Skin epidermis (tissue), 12 donors: ENCODE results near the gene GNAQ.
"Not testable (repeated sequence)": the region's sequence is repeated elsewhere in the genome, so short reads cannot be mapped to it uniquely, and the experiment has no call there.

Experiments
- H3K27ac ChIP-seq, 21 experiments: fragments of 200-600 bp; sonication (generic) in 11 of 21; one replicate each; pipeline ENCODE4 v1.5.0; 2020; ENCODE audit warnings: mild to moderate bottlenecking in 3 of 21, inconsistent platforms in 2 of 21, moderate library complexity in 2 of 21
- H3K4me3 ChIP-seq, 7 experiments: fragments of 200-600 bp; sonication (generic) in 2 of 7; one replicate each; pipeline ENCODE4 v1.5.0; 2020; ENCODE audit warnings: inconsistent platforms in 2 of 7, mild to moderate bottlenecking in 2 of 7, moderate library complexity in 1 of 7

GNAQ gene

DNA sequence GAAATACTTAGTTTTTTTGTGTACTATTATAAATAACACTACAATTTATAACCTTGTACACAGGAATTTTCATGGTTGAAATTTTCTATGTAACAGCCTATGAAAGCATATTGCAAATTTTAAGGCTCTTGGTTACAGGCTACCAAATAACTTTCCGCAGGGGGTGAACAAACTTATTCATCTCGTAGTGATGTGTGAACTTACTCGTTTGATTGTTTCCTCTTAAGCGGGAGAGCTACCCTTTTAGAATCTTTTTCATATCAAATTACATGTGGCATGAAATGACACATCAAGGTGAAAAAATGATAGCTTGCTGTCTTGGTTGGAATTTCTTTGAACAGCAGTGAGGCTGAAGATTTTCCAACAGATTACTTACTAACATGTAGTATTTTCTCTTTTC is 292.7 kb downstream of the GNAQ start:
- no peak overlapping the region for H3K27ac ChIP-seq
- H3K4me3 ChIP-seq = no peak overlapping the region

DNA sequence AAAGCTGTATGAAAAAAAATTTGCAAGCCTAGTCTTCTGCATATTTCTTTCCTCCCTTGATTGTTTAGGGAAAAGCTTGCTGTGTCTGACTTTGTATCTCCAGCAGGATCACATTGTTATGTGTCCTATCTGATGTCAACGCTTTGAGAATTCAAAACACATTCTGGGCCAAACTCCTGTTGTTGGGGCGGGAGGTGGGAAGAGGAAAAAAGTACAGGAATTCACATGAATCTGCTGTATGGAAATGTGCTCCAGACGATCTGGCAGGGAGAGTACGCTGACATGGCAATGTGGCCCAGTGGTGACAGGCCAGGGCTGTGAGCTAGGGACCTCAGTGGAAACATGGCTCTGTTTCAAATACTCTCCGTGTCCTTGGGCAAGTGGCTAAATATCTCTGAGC is 296.1 kb downstream of the GNAQ start:
- Histone ChIP-seq H3K4me3 (no peak overlapping the region), H3K27ac (no peak overlapping the region)

DNA sequence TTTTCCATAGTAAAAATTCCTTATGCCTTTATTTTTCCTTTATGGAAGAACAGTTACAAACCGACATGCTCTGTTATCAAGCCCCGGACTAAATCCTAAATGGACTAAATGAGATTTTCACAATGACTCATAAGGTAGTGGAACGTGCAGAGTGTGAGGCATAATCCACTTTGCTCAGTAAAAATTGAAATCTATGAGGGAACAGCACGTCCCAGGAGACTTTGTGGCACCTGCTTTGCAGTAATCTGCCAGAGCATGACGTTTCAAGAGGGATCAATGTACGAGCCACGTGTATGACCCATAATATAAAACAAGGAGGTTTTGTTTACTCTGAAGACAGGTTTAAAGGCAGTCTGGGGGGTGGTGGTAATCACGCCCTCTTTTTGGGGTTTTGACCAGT is 299.7 kb downstream of the GNAQ start:
- H3K27ac ChIP-seq = no peak overlapping the region
- no peak overlapping the region for H3K4me3 ChIP-seq

GRCh38 chr9:77731008-77731698 is 300.5 kb downstream of the GNAQ start:
- no peak overlapping the region for H3K4me3 ChIP-seq
- H3K27ac ChIP-seq = no peak overlapping the region

DNA sequence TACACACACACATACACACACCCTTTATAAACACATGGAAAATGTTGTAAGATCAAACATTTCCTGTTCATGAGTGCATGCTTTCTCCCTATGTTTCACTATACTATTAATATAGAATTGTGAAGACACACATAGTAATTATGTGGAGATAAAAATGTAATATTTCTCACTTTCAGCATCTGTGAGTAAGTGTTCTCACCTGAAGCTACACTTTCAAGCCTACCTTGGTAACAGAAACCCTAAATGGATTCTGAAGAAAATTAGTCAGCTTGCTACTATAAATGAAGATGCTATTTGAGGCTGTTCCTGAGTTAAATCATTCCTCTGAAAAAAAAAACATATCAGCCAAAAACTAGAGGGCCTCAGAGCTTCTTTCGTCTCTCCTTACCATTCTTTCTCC is 302.4 kb downstream of the GNAQ start:
- H3K4me3 ChIP-seq = no peak overlapping the region
- H3K27ac ChIP-seq = no peak overlapping the region

DNA sequence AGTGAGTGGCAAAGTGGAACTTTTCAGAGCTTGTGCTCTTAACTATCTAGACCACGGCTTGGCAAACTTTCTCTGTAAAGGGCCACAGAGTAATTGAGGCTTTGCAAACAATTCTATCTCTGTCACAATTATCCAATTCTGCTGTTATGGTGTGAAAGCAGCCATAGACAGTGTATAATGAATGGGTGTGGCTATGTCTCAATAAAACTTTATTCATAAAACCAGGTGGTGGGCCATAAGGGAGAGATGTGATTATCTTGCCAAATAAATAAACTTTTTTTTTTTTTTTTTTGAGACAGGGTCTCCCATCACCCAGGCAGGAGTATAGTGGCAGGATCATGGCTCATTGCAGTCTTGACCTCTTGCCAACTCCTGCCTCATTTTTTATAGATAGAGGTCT is 304.8 kb downstream of the GNAQ start:
- Histone ChIP-seq H3K27ac (no peak overlapping the region), H3K4me3 (no peak overlapping the region)

- Histone ChIP-seq H3K27ac (no peak overlapping the region), H3K4me3 (no peak overlapping the region)
These were observed 305.3 kb downstream of the GNAQ start for GRCh38 chr9:77726289-77726688.

DNA sequence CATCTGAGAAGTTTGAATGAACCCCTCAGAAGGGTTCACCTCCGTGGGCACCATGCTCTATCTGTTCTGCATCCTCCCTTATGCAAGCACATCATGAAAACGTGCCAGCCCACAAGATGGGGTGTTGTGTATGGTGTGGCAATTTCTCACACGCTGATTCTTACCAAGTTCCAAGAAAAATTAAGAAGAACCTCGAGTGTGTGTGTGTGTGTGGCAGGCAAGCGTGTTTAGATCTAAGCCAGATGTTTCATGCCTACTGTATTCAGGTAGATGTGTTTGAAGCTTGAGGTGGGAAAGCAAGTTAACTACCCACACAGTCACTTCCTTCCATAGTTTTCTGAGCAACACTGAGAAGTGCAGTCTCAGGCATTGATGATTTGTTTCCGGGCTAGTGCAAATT is 305.8 kb downstream of the GNAQ start:
- Histone ChIP-seq H3K27ac (no peak overlapping the region), H3K4me3 (no peak overlapping the region)

GRCh38 chr9:77725046-77725694 is 306.4 kb downstream of the GNAQ start:
- H3K27ac ChIP-seq = no peak overlapping the region
- H3K4me3 ChIP-seq = no peak overlapping the region

DNA sequence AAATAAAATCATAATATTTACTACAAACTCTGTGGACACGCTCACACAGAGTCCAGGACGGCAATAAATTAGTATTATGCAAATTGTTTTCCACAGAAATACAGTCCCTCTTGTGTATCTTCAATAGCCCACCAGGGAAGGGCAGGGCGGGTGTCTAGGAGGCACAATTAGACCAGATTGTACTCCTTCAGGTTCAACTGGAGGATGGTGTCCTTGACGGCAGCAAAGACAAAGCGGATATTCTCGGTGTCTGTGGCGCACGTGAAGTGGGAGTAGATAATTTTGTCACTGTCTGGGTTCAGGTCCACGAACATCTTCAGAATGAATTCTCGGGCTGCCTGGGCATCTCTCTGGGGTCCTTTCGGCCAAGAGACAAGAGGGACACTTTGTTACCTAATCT is 310.5 kb downstream of the GNAQ start:
- not testable (repeated sequence) for H3K27ac ChIP-seq, H3K4me3 ChIP-seq

DNA sequence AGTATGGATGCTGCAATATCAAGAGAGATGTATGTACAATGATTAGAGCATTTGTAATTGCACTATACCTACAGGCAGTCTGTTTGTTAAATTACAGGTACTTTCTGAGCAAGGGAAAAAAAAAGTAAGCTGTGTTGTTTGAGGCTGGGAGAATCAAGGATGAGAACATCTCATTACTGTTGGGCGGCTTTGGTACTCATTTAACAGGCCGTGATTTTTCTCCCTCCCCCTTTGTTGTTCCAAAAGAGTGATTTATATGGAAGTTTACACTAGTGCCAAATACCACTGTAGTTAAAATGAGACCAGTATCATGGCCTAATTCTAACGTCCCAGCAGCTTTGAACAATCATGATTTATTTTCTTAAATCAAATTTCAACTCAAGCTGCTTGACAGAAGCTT is 312.3 kb downstream of the GNAQ start:
- Histone ChIP-seq H3K4me3 (no peak overlapping the region), H3K27ac (no peak overlapping the region)

GRCh38 chr9:77718298-77718640 is 313.3 kb downstream of the GNAQ start:
- H3K4me3 ChIP-seq = not testable (repeated sequence)
- peak overlapping the region in 3 of 21 experiments; percentile 15 to 36 (median 25) for H3K27ac ChIP-seq

- H3K27ac ChIP-seq = peak overlapping the region in 3 of 21 experiments; percentile 15 to 48 (median 25)
- not testable (repeated sequence) for H3K4me3 ChIP-seq
These were observed 313.9 kb downstream of the GNAQ start for GRCh38 chr9:77717608-77718297.

DNA sequence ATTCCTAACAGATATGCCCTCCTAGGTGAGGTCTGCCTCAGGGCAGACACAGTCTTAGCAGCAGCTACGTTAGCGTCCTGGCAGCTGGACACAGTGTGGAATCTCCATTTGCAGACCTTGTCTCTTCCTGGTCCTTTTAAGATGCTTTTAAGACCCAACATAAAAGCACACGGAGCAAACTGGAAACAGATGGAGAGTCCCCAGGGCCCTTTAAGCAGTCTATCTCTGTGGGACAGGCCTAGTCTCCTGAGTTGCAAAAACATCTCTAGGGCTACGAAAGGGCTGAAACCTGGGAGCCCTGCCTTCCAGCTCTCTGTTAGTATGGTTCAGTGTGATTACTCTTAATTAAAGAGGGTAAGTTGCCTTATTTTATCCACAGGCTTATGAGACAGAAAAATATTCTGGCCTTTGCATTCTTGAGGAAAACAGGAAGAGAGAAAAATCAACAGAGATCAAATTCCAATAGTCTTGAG is 317.5 kb downstream of the GNAQ start:
- Histone ChIP-seq H3K4me3 (no peak overlapping the region), H3K27ac (peak overlapping the region in 2 of 21 experiments; percentile 3 to 29)

DNA sequence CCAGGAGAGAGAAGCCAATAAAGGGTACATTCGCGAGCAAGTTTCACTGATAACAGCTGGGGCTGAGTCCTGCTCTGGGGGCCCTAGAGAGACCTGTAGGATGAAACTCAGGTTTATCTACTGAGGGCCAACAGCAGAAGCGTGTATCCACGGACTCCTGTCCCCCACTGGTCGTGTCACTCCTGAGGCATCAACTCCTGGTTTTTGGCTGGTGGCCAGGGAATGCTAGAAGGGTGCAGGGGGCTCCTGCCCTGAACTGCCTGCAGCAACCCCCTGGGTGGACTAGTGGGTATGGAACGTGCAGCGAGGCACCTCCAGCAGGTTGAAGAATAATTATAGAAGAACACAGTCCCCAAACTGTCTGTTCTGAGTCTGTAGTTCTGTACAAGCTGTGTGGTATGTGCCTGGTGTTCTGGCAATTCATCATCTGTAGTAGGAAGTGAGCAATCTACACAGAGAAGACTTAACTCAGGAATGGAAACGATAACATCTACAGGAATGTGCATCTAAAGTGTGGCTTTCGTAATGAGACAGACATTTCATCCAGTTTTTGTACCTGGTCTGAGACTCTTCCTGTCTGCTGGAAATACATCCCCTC is 319.0 kb downstream of the GNAQ start:
- Histone ChIP-seq H3K4me3 (no peak overlapping the region), H3K27ac (no peak overlapping the region)

DNA sequence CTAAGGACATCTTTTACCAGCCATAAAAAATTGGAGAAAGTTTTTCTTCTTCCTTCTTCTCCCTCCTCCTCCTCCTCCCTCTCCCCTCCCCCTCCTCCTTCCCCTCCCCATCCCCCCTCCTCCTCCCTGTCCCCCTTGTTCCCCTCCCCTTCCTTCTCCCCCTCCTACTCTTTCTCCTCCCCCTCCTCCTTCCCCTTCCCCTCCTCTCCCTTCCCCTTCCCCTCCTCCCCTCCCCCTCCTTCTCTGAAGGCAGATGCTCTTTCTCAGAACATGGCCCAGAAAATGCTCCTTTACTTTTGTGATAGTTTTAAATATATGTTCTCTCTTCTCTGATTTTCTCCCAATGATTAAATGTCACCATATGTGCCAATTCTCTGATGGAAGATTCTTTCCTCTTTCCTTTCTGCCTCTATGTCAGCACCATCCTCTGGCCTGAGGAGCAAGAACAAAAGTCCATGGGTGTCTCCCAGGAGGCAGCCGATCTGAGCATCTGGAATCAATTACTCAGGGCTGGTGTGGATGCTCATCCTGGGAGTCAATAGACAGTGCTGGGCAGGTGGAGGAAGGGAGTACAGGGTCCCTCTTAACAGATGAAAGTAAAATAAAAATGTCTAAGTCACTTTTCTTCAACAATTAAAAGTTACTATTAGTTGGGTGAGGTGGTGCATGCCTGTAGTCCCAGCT is 320.5 kb downstream of the GNAQ start:
- Histone ChIP-seq H3K4me3 (no peak overlapping the region), H3K27ac (no peak overlapping the region)

DNA sequence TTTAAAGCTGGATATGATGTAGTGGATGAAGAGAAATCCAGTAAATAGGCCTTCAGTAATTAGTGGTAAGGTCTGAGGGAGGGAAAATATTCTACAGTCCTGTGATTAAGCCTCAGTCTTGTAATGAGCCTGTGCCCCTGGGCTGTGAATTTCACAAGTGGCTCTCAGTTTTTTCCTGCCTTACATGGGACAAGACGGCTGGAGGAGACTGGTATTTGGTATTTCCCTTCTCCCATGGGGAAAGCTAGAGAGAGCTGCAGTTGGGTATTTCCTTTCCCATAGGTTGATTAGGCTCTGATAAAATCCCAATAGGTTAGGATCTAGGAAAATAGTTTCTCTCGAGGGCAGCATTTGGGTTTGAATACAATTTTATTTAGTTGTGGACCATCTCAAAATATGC is 321.3 kb downstream of the GNAQ start:
- Histone ChIP-seq H3K27ac (peak overlapping the region in 2 of 21 experiments; percentile 13 to 61), H3K4me3 (no peak overlapping the region)

DNA sequence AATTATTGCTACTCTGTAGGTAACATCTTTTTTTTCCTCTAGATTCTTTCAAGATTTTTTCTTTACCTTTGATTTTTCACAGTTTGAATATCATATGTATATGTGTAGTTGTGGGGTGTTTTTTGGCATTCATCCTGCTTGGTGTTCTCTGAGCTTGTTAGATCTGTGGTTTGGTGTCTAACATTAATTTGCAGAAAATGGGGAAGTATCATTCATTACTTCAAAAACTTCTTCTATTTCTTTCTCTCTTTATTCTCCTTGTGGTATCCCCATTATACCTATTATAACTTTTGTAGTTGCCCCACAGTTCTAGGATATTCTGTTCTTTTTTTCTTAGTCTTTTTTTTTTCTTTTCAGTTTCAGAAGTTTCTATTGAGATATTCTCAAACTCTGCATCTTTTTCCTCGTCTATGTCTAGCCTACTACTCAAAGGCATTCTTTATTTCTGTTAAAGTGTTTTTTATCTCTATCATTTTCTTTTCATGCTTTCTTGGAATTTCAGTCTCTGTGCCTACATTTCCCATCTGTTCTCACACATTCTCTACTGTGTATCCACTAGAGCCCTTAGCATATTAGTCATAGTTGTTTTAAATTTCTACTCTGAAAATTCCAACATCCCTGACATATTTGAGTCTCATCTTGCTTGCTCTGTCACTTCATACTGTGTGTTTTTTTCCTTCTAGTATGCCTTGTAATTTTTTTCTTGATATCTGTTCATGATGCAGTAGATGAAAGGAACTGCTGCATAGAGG is 323.4 kb downstream of the GNAQ start:
- H3K27ac ChIP-seq = peak overlapping the region in 1 of 21 experiments; percentile 69

DNA sequence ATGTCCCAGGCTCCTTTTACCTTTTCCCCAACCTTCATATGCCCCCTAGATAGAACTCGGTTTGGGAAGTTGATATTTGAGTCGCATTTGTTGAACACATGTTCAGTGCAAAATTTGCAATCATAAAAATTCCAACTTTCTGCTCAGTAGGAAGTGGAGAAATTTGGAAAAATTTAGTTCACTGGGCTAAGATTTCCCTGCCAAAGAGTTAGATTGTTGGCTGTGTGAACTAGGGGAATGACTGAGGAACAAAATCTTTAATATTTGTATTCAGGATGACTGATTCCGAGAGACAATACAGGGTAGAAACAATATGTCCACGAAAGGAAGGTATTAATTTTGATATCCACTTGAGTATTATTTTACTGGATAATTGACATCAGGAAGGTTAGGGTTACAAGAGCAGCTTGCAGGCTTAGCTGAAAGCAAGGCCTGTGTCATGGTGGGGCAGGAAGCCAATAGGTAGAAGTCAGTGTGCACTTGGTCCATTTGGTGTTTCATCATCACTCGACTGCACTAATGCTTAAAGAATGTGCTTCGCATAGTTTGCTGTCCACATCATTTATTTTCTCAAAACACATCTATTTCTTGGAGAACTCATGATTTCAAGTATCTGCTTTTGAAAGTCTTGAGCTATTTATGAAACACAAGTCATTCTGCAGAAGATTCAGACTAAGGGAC is 324.1 kb downstream of the GNAQ start:
- Histone ChIP-seq H3K27ac (no peak overlapping the region), H3K4me3 (no peak overlapping the region)

More for the DNA sequence above, 323.4 kb downstream of the GNAQ start:
- no peak overlapping the region for H3K4me3 ChIP-seq
